Duodenal mucosa (tissue), 2 donors: ENCODE data around the gene NFIX.
A peak's percentile ranks its signal among the peaks of the same experiment; 100 is the strongest.

Experiments
- H3K27ac ChIP-seq: one replicate; pipeline ENCODE4 v1.7.0; 2013; ENCODE audit warnings: low read depth, low read length
- H3K27me3 ChIP-seq, 2 donors: one replicate each; pipeline ENCODE4 v1.7.0; 2013; ENCODE audit warnings: low read length in 2 of 2, control low read depth in 1 of 2; ENCODE audit not compliant: insufficient read depth in 2 of 2, control insufficient read depth in 1 of 2
- H3K36me3 ChIP-seq, 2 donors: one replicate each; pipeline ENCODE4 v1.7.0; 2013; ENCODE audit warnings: low read length in 2 of 2, control low read depth in 1 of 2; ENCODE audit not compliant: insufficient read depth in 2 of 2, control insufficient read depth in 1 of 2
- H3K4me1 ChIP-seq, 2 donors: one replicate each; pipeline ENCODE4 v1.7.0; 2013; ENCODE audit warnings: low read length in 2 of 2, control low read depth in 1 of 2; ENCODE audit not compliant: insufficient read depth in 2 of 2, control insufficient read depth in 1 of 2
- H3K4me3 ChIP-seq, 2 donors: one replicate each; pipeline ENCODE4 v1.7.0; 2013; ENCODE audit warnings: low read length in 2 of 2, low read depth in 1 of 2
- H3K9ac ChIP-seq, 2 donors: one replicate each; pipeline ENCODE4 v1.7.0; 2013; ENCODE audit warnings: low read length in 2 of 2, low read depth in 1 of 2
- H3K9me3 ChIP-seq, 2 donors: one replicate each; pipeline ENCODE4 v1.7.0; 2013; ENCODE audit warnings: low read length in 2 of 2, control low read depth in 1 of 2; ENCODE audit not compliant: control insufficient read depth in 1 of 2

Gene NFIX

GRCh38 chr19:13056052-13056660 lies 60.9 kb downstream of the NFIX start:
- H3K9me3 ChIP-seq, result no peaks in the 10 kb centered on the region
- H3K4me3 ChIP-seq, result peak overlapping the region; percentile 5 to 38
- H3K27me3 ChIP-seq, result no peaks in the 10 kb centered on the region
- peak overlapping the region; percentile 20 to 27 for H3K9ac ChIP-seq
- peak overlapping the region; percentile 58 for H3K27ac ChIP-seq
- peaks cover 77 to 79% of the 10 kb centered on the region in 2 donors for H3K4me1 ChIP-seq
- no peaks in the 10 kb centered on the region for H3K36me3 ChIP-seq

GRCh38 chr19:13057147-13057572 lies 61.9 kb downstream of the NFIX start:
- Histone ChIP-seq H3K9me3 (no peaks in the 10 kb centered on the region), H3K36me3 (no peaks in the 10 kb centered on the region), H3K4me1 (peaks cover 73 to 77% of the 10 kb centered on the region in 2 donors), H3K9ac (no peak overlapping the region), H3K27ac (no peak overlapping the region), H3K27me3 (no peaks in the 10 kb centered on the region), H3K4me3 (no peak overlapping the region)

DNA sequence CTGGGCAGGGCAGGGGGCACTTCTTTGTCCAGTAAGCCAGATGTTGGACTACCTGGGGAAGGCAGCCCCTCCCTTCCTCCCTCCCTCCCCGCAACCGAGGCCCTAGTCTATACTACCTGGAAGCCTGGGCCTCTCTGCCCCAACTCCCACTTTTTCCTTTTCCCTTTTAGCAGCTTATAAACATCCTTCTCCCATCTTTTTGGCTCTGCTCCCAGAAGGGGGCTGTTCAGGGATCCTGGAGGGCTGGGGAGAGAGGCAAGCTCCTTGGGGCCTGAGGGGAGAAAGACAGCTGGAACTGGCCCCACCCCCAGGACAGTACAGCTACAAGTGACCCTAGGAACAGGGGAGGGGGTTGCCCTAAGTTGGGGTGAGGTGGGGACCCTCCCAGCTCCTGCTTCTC lies 62.5 kb downstream of the NFIX start:
- peaks cover 67 to 71% of the 10 kb centered on the region in 2 donors for H3K4me1 ChIP-seq
- H3K27ac ChIP-seq, result no peak overlapping the region
- H3K9me3 ChIP-seq, result no peaks in the 10 kb centered on the region
- no peaks in the 10 kb centered on the region for H3K36me3 ChIP-seq
- no peak overlapping the region for H3K4me3 ChIP-seq
- H3K27me3 ChIP-seq, result no peaks in the 10 kb centered on the region
- H3K9ac ChIP-seq, result no peak overlapping the region

DNA sequence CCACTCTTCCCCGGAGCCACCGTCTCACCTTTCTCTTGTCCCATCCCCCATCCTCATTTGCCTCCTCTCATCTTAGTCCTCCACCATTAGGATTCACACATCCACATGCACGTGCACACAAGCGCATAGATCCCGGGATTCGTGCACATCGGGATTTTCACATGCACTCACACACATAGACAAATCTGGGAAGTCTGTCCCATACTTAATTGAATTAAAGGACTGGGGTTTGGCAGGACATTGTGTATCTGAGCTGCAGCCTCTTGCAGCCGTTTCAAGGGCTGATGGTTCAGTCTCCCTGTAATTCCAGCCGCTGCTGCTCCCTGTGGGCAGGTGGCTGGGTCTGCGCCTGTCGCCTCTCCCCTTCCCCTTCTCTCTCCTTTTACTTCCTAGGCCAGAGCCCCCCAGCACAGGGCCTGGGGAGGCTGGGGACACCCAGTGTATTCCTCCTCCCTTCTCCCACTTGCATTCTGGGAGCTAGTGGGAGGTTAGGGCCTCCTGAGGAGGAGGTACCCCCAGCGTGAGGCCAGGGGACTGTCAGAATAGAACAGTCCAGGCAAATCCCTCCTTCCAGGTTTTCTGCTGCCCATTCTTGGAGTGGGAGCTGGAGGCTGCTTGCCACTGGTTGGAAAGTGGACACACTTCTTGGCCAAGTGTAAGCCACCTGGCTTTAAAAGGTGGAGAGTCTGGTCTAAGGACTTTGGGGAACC lies 63.8 kb downstream of the NFIX start:
- no peak overlapping the region for H3K9ac ChIP-seq
- H3K27ac ChIP-seq, result no peak overlapping the region
- H3K36me3 ChIP-seq, result no peaks in the 10 kb centered on the region
- no peak overlapping the region for H3K4me3 ChIP-seq
- no peaks in the 10 kb centered on the region for H3K27me3 ChIP-seq
- H3K4me1 ChIP-seq, result peaks cover 54 to 58% of the 10 kb centered on the region in 2 donors
- H3K9me3 ChIP-seq, result no peaks in the 10 kb centered on the region

GRCh38 chr19:13060233-13060963 lies 65.1 kb downstream of the NFIX start:
- Histone ChIP-seq H3K4me3 (peak overlapping the region; percentile 65 to 75), H3K9me3 (no peaks in the 10 kb centered on the region), H3K36me3 (no peaks in the 10 kb centered on the region), H3K27ac (no peak overlapping the region), H3K9ac (peak overlapping the region in 1 of 2 donors; percentile 72), H3K27me3 (no peaks in the 10 kb centered on the region), H3K4me1 (peaks cover 41 to 46% of the 10 kb centered on the region in 2 donors)

DNA sequence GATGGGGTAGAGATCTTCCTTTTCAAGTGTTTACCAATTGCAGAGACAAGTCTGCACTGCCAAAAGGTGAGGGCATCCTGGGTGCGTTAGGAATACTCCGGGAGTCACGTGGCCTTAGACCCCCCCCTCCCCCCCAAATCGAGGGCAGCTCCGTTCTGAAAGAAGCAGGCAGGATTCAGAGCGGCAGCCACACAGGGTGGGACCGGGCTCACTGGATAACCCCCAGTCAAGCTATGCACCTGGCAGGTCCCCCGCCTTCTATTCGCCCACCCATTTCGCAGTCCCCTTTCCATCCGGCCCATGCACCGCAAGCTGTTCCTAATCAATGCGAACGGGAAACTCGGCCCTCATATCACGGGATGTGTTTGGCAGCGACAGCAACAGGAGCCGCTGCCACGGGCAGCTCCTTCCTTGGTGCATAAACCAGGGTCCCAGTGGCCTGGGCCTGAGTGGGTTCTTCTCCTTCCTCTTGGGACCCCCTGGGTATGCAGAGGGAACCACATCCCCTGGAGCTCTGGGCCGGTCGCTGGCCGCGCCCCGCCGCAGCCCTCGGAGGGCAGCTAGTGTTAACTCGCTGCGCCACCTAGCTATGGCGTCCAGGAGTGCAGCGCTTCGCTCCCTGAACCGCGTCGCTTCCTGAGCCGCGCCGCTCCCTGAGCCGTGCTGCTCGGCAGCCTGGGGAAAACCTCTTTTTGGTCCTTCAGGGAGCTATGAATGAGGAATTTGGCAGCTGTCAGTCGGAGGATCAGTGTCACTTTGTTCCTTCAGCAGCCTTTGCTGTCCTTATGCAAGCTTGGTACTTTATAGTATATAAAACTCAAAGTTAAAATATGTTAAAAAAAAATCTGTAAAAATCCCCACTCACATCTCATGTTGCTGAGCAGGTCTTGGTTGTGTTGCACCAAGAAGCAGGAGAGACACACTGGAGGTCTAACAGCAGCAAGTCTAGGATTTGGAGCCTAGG lies 66.0 kb downstream of the NFIX start:
- Histone ChIP-seq H3K36me3 (no peaks in the 10 kb centered on the region), H3K4me1 (peaks cover 35 to 44% of the 10 kb centered on the region in 2 donors), H3K4me3 (peak overlapping the region; percentile 65 to 75), H3K27ac (peak overlapping the region; percentile 14), H3K9me3 (no peaks in the 10 kb centered on the region), H3K27me3 (no peaks in the 10 kb centered on the region), H3K9ac (peak overlapping the region; percentile 52 to 72)

- no peak overlapping the region for H3K27ac ChIP-seq
- H3K9me3 ChIP-seq, result no peaks in the 10 kb centered on the region
- H3K4me3 ChIP-seq, result no peak overlapping the region
- H3K4me1 ChIP-seq, result peaks cover 35 to 44% of the 10 kb centered on the region in 2 donors
- H3K27me3 ChIP-seq, result no peaks in the 10 kb centered on the region
- no peaks in the 10 kb centered on the region for H3K36me3 ChIP-seq
- no peak overlapping the region for H3K9ac ChIP-seq
Observed at GRCh38 chr19:13062317-13062716, 67.0 kb downstream of the NFIX start.

DNA sequence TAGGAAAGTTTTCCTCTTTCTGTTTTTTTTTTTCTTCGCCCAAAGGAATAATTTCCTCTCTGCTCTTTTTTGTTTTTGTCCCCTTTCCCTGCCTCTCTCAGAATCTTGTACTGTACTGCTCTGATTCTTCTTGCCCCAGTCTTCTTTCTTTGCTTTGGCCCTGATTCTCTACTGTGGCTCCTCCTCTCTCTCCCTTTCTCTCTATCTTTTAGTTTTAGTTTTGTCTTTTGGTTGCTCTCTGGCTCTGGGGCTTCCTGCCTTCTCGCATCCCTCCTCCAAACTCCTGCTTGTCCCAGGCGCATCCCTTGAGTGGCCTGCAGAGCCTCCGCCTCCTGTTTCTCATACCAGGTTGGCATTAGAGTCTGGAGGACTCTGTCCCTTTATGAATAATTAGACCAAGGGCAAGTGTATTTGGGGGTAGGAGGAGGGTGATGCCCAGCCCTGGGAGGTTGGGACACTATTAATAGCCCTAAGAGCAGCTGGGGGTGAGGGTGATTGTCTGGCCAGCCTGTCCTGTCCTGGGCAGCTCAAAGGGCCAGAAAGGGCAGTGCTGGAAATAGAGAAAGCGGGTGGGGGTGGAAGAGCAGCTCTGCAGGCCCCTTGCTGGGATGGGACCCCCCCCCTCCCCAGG lies 68.3 kb downstream of the NFIX start:
- Histone ChIP-seq H3K4me1 (peaks cover 37 to 48% of the 10 kb centered on the region in 2 donors), H3K9ac (no peak overlapping the region), H3K27ac (no peak overlapping the region)

GRCh38 chr19:13064092-13064489 lies 68.8 kb downstream of the NFIX start:
- no peaks in the 10 kb centered on the region for H3K36me3 ChIP-seq
- H3K27ac ChIP-seq, result no peak overlapping the region
- no peaks in the 10 kb centered on the region for H3K9me3 ChIP-seq
- no peak overlapping the region for H3K9ac ChIP-seq
- no peaks in the 10 kb centered on the region for H3K27me3 ChIP-seq
- H3K4me3 ChIP-seq, result no peak overlapping the region
- peaks cover 39 to 54% of the 10 kb centered on the region in 2 donors for H3K4me1 ChIP-seq

More for the DNA sequence above, 68.3 kb downstream of the NFIX start:
- Histone ChIP-seq H3K4me3 (no peak overlapping the region), H3K36me3 (no peaks in the 10 kb centered on the region), H3K27me3 (no peaks in the 10 kb centered on the region), H3K9me3 (no peaks in the 10 kb centered on the region)
